GM10266 (cell line): ENCODE measurements around the gene MYLK.

Source experiments
- DNase-seq: peaks from one replicate; pipeline ENCODE4 v3.0.0; 2012; ENCODE audit errors: extremely low spot score
- CTCF ChIP-seq: IDR thresholded peaks from 2 replicates; pipeline ENCODE4 v1.5.1; 2012; ENCODE audit warnings: mild to moderate bottlenecking, low read depth; ENCODE audit not compliant: control insufficient read depth, insufficient read depth; ENCODE audit errors: missing control alignments

MYLK gene

DNA sequence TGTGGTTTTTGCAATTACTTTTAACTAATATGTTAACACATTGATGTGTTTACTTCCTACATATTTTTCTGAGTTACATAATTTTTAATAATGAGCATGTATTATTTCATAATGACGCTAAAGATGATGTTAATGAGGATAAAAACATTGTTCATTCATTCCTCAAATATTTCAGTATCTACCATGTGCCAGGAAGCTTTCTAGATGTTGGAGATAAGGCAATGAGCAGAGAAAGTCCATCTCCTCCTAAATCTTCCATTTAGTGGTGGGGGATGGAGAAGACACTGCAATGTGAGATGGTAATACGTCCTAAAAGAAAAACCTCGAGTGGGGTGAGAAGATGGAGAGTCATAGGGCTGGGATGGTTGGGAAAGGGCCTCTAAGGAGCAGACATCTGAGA lies 132.7 kb downstream of the MYLK start:
- no peak for DNase-seq
- TF ChIP-seq CTCF = no peak

- DNase-seq = no peak
- no peak for TF ChIP-seq CTCF
Observed at GRCh38 chr3:123750659-123751420, 133.3 kb downstream of the MYLK start.

DNA sequence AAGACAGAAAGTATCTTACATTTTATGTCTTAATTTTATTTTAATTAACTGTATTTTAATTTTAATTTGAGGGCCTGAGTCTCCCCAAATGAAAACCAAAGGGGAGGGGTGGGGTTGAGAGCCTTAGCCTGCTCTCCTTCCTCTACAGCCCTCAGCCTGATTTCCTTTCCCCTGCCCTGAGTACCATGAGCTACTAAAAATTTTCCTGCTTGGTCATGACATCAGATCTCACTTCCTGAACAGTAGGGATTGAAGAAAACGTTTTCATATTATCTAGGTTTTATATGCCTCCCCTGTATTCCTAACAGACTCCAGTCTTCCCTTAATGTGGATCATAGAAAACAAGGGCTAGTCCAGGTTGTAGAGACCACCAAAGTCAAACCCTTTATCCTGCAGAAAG lies 133.9 kb downstream of the MYLK start:
- no peak for TF ChIP-seq CTCF
- DNase-seq = no peak

GRCh38 chr3:123749711-123750110 lies 134.4 kb downstream of the MYLK start:
- no peak for DNase-seq

DNA sequence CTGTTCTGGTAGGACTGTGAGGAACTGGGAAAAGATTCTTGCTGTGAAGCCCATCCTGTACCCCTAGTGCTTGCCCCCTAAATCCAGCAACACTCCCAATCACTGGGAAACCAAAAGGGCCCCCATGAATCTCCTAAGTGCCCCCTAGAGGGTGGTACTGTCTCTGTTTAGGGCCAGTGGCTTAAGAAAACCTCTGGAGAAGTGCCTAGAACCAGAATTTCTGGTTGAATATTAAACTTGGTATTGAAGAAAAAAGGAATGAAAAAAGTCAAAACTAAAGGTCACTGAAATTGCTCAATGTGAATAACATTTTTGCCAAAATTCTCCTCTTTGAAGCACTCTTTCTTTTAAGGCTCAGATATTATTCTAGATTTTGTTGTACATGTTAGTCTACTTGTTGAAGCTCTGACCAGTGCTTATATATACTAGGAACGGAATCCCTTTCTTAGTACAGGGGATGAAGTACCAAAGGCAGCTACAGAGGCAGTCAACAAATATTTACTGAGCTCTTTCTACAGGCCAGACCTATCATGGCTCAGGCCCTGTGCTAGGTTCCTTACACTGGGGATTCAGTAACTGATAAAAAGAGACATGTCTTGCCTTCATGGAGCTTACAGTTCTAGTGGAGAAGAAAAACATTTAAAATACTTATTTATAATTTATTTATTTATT lies 138.8 kb downstream of the MYLK start:
- DNase-seq = no peak
- peak; percentile 10 for TF ChIP-seq CTCF

More at GRCh38 chr3:123749711-123750110, 134.4 kb downstream of the MYLK start:
- TF ChIP-seq CTCF = no peak

GRCh38 chr3:123744064-123744463 lies 140.1 kb downstream of the MYLK start:
- no peak for DNase-seq
- TF ChIP-seq CTCF = no peak

- no peak for DNase-seq
- TF ChIP-seq CTCF = no peak
Observed at GRCh38 chr3:123743121-123743520, 141.0 kb downstream of the MYLK start.
